ENCODE results near the gene MEGF11.

MEGF11 gene

DNA sequence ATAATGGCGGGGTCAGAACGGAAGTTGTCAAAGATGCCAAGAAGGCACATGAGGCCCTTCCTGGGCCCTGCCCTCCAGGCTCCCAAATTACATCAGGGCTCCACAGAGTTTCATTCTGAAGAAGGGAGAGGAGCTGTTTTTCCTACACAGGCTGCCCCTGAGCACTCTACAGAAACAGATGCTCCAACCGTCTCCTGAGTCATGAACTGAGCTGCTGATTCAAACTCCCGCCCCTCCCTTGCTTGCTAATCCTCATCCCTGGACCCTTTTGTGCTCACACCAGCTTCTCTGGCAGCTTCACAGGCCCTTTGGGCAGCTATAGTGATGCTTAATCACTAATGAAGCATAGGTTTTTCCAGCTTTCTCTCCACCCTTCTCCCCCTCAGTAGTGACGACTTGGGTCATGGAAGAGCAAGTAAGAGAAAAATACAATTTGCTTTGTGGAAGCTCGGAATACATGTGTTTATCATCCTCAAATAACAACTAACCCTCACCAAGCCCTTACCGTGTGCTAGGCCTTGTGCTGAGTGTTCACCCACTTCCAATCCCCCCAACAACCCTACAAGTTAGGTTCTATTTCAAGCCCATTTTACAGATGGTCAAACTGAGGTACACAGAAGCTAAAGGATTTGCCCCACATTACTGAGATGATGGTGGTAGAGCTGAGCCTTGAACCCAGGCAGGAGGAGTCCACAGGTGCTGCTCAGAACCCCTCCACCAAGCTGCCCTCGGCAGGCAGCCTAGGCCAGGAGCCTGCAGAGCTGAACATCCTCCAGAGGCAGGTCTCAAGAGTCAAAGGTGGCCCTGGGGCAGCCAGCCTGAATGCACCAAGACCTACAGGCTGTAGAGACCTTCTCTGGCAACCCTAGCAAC is 21.9 kb downstream of the MEGF11 start:
- H3K27me3 Mint-ChIP-seq: peaks cover 65% of the 10 kb centered on the region
- DNase-seq (ENCODE audit: low spot score in 2 of 2) (no peak), ATAC-seq (replicated peaks; ENCODE audit: extremely low read depth, poor library complexity, severe bottlenecking) (no peak)
- no peaks in the 10 kb centered on the region for H3K9me3 Mint-ChIP-seq
- no peaks in the 10 kb centered on the region for H3K36me3 Mint-ChIP-seq (ENCODE audit: insufficient read depth)
- H3K4me3 Mint-ChIP-seq: no peak overlapping the region
- no peak overlapping the region for H3K27ac Mint-ChIP-seq (ENCODE audit: low read depth)
- no peaks in the 10 kb centered on the region for H3K4me1 Mint-ChIP-seq

DNA sequence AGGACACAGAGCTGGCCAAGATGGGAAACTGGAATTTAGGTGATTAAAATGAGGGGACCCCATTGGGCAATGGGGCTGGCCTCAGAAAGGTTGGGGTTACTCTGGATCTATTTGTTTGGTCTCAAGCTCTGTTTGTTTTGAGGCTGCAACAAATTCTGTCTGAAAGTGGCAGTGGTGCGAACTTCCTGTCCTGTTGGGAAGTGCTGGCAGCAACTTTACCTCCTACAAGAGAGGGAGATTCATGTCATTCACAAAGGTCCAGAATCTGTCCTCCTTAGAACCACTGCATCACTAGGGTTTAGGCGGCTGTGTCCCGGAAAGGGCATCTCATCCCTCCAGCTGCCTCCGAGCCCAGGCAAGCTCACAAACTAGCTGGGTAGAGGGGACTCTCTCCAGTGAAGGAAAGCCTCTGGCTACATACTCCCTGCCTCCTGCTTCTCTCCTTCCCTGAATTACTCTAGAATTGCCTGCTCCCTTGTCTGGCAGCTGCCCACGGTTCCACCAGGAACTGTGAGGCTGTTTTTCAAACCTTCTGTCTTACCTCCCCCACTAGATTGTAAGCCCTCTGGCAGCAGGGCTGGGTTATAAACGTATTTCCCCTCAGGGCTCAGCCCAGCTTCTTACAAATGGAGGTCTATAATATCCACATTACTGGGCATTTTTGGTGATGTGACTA is 23.6 kb downstream of the MEGF11 start:
- Mint-ChIP-seq H3K27me3 (peaks cover 48% of the 10 kb centered on the region), H3K27ac (ENCODE audit: low read depth) (no peak overlapping the region), H3K4me3 (no peak overlapping the region), H3K4me1 (no peaks in the 10 kb centered on the region), H3K36me3 (ENCODE audit: insufficient read depth) (no peaks in the 10 kb centered on the region), H3K9me3 (no peaks in the 10 kb centered on the region)
- DNase-seq (ENCODE audit: low spot score in 2 of 2) (no peak), ATAC-seq (replicated peaks; ENCODE audit: extremely low read depth, poor library complexity, severe bottlenecking) (no peak)

DNA sequence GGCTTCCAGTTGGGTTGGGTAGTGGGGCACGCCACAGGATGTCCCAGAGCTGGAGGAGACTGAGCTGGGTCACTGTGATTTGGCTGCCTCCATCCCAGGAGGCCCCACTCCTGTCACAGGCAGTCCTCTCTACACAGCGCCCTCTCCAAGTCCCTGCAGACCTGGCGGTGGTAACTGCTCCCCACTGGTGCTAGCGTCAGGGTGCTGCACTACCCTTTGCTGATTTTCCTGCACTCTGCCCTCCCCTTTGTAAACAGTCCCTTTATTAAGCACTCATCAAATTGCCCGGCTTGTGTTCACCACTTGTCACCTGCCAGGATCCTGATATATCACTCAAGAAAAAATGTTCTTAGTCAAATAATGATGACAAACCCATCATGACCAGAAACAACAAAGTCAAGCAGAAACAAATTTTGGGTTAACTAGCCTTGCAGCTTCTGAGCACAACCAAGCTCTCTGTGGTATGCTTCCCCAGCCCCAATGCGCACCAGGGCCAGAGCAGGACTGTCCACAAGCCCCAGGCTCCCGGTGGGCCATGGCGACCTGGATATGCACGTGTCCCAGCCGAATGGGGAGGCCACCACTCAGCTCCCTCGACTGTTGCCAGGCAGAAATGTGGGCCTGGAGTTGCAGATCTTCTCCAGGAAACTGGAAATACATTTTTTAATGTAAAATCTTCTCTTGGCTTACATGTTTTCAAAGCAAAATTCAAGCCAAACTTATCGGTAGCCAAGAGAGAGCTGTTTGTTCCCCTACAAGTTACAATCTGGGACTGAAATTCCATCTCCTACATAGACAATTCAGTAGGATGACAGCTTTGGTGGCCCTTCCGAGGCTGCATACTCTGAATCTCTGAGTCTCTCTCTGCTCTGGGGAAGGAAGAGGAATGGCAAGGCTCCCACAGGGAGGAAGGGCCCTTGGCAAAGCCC is 24.5 kb downstream of the MEGF11 start:
- H3K27ac Mint-ChIP-seq (ENCODE audit: low read depth): no peak overlapping the region
- no peaks in the 10 kb centered on the region for H3K36me3 Mint-ChIP-seq (ENCODE audit: insufficient read depth)
- no peaks in the 10 kb centered on the region for H3K4me1 Mint-ChIP-seq
- peaks cover 44% of the 10 kb centered on the region for H3K27me3 Mint-ChIP-seq
- DNase-seq (ENCODE audit: low spot score in 2 of 2): no peak
- ATAC-seq (replicated peaks; ENCODE audit: extremely low read depth, poor library complexity, severe bottlenecking): no peak
- no peaks in the 10 kb centered on the region for H3K9me3 Mint-ChIP-seq
- H3K4me3 Mint-ChIP-seq: no peak overlapping the region

DNA sequence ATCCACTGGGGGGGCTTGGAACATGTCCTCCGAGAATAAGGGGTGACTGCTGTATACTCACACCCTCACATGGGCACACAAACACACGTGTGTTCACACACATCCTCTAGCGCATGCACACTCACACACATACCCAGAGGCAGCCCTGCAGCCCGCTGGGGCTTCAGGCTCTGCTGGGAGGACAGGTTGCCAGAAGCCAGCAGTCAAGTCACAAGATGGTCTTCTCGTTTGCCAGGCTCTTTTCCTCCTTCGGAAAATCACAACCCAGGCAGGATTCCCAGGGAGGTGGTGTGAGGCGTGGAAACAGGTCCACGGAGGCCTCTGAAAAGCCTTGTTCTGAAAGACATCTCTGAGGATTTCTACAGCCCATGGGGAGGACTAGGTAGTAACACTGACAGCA is 26.8 kb downstream of the MEGF11 start:
- Mint-ChIP-seq H3K9me3 (no peaks in the 10 kb centered on the region), H3K27me3 (peaks cover 40% of the 10 kb centered on the region), H3K4me1 (no peaks in the 10 kb centered on the region), H3K36me3 (ENCODE audit: insufficient read depth) (no peaks in the 10 kb centered on the region), H3K4me3 (no peak overlapping the region), H3K27ac (ENCODE audit: low read depth) (no peak overlapping the region)
- ATAC-seq (replicated peaks; ENCODE audit: extremely low read depth, poor library complexity, severe bottlenecking) (no peak), DNase-seq (ENCODE audit: low spot score in 2 of 2) (no peak)

DNA sequence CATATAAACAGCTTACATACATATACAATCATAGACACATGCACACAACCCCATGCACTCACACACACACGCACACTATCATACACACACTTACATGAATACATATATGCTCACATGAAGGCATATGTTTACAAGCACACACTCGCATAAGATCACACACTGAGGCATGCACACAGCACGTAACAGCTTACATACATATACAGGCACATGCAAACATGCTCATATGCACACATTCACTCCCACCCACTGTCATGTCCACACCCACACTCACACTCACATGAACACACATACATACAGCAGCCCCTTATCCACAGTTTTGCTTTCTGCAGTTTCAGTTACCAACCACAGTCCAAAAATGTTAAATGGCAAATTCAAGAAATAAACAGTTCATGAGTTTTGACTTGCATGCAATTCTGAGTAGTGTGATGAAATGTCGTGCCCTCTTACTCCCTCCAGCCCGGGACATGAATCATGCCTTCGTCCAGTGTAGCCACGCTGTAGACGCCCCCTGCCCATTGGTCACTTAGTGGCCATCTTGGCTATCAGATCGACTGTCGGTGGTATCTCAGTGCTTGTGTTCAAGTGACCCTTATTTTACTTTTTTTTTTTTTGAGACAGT is 27.8 kb downstream of the MEGF11 start:
- ATAC-seq (replicated peaks; ENCODE audit: extremely low read depth, poor library complexity, severe bottlenecking) (no peak), DNase-seq (ENCODE audit: low spot score in 2 of 2) (no peak)
- Mint-ChIP-seq H3K27ac (ENCODE audit: low read depth) (no peak overlapping the region), H3K36me3 (ENCODE audit: insufficient read depth) (no peaks in the 10 kb centered on the region), H3K9me3 (no peaks in the 10 kb centered on the region), H3K4me3 (no peak overlapping the region), H3K4me1 (no peaks in the 10 kb centered on the region), H3K27me3 (peaks cover 46% of the 10 kb centered on the region)

DNA sequence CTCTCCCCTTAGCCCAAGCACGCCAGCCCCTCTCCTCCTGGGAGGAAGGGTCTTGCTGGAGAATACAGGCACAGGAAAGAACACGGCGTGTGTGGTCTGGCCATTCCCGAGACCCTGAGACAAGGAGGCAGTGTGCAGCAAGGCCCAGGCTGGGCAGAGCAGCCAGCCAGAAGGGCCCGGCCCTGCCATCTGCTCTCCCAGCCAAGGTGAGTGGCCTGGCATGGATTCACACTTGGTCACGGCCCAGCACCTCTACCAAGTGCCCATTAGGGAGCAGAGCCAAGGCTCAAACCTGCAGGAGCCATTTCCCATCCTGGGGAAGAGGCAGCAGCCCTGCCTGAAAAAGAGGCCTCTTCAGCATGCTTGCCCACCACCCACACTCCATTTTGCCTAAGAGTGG is 28.6 kb downstream of the MEGF11 start:
- no peak overlapping the region for H3K27ac Mint-ChIP-seq (ENCODE audit: low read depth)
- H3K9me3 Mint-ChIP-seq: no peaks in the 10 kb centered on the region
- DNase-seq (ENCODE audit: low spot score in 2 of 2): no peak
- no peaks in the 10 kb centered on the region for H3K36me3 Mint-ChIP-seq (ENCODE audit: insufficient read depth)
- ATAC-seq (replicated peaks; ENCODE audit: extremely low read depth, poor library complexity, severe bottlenecking): no peak
- H3K4me3 Mint-ChIP-seq: no peak overlapping the region
- H3K27me3 Mint-ChIP-seq: peaks cover 48% of the 10 kb centered on the region
- no peaks in the 10 kb centered on the region for H3K4me1 Mint-ChIP-seq

DNA sequence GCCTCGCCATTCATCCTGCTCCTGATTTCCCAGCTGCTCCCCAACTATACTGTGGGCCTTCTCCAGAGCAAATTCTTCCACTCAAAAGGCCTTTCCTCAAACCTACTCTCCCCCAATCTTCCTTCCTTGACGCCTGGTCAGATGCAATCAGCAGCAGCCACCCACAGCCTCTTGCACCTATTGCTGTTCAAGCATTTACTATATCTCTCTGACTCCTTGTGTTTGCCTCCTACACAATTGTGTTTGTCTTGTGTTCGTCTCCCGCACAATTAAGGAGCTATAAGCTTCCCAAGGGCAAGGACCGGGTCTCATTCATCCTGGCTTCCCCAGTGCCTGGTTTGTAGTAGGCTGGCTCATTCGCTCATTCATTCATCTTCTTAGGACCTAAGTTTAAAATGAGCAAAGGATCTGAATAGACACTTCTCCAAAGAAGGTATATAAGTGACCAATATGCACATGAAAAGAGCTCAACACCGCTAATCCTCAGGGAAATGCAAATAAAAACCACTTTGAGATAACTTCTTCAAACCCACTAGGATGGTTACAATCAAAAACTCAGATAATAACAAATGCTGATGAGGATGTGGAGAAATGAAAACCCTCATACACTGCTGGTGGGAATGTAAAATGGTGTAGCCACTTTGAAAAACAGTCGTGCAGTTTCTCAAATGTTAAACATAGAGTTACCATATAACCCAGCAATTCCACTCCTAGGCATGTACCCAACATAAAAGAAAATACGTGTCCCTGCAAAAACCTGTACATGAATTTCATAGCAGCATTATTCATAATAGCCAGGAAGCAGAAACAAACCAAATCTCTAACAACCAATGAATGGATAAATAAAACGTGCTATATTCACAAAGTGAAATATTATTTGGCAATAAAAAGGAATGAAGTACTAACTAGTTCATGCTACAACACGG is 31.0 kb downstream of the MEGF11 start:
- no peak overlapping the region for H3K4me3 Mint-ChIP-seq
- H3K27ac Mint-ChIP-seq (ENCODE audit: low read depth): no peak overlapping the region
- H3K9me3 Mint-ChIP-seq: no peaks in the 10 kb centered on the region
- no peaks in the 10 kb centered on the region for H3K36me3 Mint-ChIP-seq (ENCODE audit: insufficient read depth)
- DNase-seq (ENCODE audit: low spot score in 2 of 2) (no peak), ATAC-seq (replicated peaks; ENCODE audit: extremely low read depth, poor library complexity, severe bottlenecking) (no peak)
- H3K4me1 Mint-ChIP-seq: no peaks in the 10 kb centered on the region
- peaks cover 37% of the 10 kb centered on the region for H3K27me3 Mint-ChIP-seq

DNA sequence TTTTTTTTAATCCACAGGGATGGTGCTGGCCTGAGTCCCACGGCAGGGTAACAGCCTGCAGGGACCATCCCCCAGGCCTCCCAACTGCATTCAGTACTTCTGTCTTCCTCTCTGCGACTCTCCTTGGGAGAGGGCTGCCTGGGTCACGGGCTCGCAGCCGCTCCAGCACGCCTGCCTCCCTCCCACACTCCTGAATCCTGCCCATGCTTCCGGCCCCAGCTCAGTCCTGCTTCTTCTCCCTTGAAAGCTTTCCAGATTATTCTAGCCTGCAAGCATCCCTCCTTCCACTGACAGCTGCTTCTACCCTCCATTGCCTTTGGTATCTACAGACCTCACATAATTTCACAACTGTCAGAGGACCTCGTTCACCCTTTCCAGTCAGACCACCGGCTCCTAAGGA is 32.4 kb downstream of the MEGF11 start:
- Mint-ChIP-seq H3K9me3 (no peaks in the 10 kb centered on the region), H3K36me3 (ENCODE audit: insufficient read depth) (no peaks in the 10 kb centered on the region), H3K27ac (ENCODE audit: low read depth) (no peak overlapping the region), H3K27me3 (peaks cover 37% of the 10 kb centered on the region), H3K4me3 (no peak overlapping the region), H3K4me1 (no peaks in the 10 kb centered on the region)
- no peak for ATAC-seq (replicated peaks; ENCODE audit: extremely low read depth, poor library complexity, severe bottlenecking)
- no peak for DNase-seq (ENCODE audit: low spot score in 2 of 2)

DNA sequence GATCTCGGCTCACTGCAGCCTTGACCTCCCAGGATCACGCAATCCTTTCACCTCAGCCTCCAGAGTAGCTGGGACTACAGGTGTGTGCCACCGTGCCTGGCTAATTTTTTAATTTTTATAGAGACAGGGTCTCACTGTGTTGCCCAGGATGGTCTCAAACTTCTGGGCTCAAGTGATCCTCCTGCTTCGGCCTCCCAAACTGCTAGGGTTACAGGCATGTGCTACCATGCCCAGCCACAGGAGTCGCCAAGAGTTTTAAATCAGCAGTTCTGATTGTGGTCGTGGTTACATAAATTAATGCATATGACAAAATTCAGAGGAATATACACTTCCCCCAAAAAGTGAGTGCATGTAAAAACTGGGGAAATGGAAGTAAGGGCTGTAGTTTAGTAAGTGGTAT is 32.9 kb downstream of the MEGF11 start:
- no peaks in the 10 kb centered on the region for H3K4me1 Mint-ChIP-seq
- no peaks in the 10 kb centered on the region for H3K36me3 Mint-ChIP-seq (ENCODE audit: insufficient read depth)
- H3K9me3 Mint-ChIP-seq: no peaks in the 10 kb centered on the region
- DNase-seq (ENCODE audit: low spot score in 2 of 2) (no peak), ATAC-seq (replicated peaks; ENCODE audit: extremely low read depth, poor library complexity, severe bottlenecking) (no peak)
- H3K27me3 Mint-ChIP-seq: peaks cover 37% of the 10 kb centered on the region
- no peak overlapping the region for H3K27ac Mint-ChIP-seq (ENCODE audit: low read depth)
- H3K4me3 Mint-ChIP-seq: no peak overlapping the region

DNA sequence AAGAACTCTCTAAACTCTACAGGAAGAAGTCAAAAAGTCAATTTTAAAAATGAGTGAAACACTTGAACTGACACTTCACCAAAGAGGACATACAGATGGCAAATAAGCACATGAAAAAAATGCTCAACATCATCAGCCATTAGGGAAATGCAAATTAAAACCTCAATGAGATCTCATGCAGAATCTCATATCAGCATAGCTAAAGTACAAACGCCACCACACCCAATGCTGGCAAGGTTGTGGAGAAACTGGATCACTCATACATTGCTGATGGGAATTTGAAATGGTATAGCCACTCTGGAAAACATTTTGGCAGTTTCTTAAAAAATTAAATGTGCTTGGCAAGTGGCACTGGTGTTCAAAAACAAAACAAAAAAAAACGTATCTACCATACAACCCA is 34.2 kb downstream of the MEGF11 start:
- peaks cover 37% of the 10 kb centered on the region for H3K27me3 Mint-ChIP-seq
- no peak overlapping the region for H3K4me3 Mint-ChIP-seq
- ATAC-seq (replicated peaks; ENCODE audit: extremely low read depth, poor library complexity, severe bottlenecking): no peak
- H3K9me3 Mint-ChIP-seq: no peaks in the 10 kb centered on the region
- H3K4me1 Mint-ChIP-seq: no peaks in the 10 kb centered on the region
- DNase-seq (ENCODE audit: low spot score in 2 of 2): no peak
- no peak overlapping the region for H3K27ac Mint-ChIP-seq (ENCODE audit: low read depth)
- H3K36me3 Mint-ChIP-seq (ENCODE audit: insufficient read depth): no peaks in the 10 kb centered on the region

DNA sequence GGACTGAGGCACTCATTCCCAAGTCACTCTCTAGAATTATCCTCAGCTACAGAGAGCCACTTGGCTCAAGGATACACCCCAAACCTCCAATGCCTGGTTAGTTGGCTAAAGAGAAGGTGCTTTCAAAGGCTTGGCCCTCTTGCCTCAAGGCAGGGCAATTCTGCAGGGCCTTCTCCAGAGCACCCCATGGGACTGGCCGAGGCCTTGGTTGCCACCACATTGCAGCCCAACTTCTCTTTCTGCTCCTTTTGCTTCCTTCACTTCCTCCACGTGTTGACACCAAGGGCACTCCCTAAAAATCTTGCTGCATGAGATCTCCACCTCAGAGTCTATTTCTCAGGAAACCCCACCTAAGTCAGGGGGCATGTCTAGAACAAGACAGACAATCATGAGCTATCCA is 36.7 kb downstream of the MEGF11 start:
- no peaks in the 10 kb centered on the region for H3K4me1 Mint-ChIP-seq
- no peak for DNase-seq (ENCODE audit: low spot score in 2 of 2)
- H3K9me3 Mint-ChIP-seq: no peaks in the 10 kb centered on the region
- ATAC-seq (replicated peaks; ENCODE audit: extremely low read depth, poor library complexity, severe bottlenecking): no peak
- no peak overlapping the region for H3K4me3 Mint-ChIP-seq
- H3K36me3 Mint-ChIP-seq (ENCODE audit: insufficient read depth): no peaks in the 10 kb centered on the region
- H3K27me3 Mint-ChIP-seq: peaks cover 21% of the 10 kb centered on the region
- H3K27ac Mint-ChIP-seq (ENCODE audit: low read depth): no peak overlapping the region
